H1 (cell line): Measurements from ENCODE around the gene ZMYM3. TPM values are rescaled to one million over a fixed set of nuclear protein-coding genes. Genes with fewer than 3 reads are reported as not detected.

Experiments
- BRCA1 ChIP-seq: IDR thresholded peaks from 2 replicates; pipeline ENCODE4 v1.6.1; 2012; ENCODE audit warnings: low read depth, low read length, improper control_type of control experiment
- CBX5 ChIP-seq: fragments of 300-800, 300-1000 bp; sonication (generic); IDR thresholded peaks from 2 replicates; pipeline ENCODE4 v1.7.1; 2016; ENCODE audit warnings: antibody characterized with exemption, low read length, low read depth
- CBX8 ChIP-seq: fragments of 300-800, 300-1000 bp; sonication (generic); IDR thresholded peaks from 2 replicates; pipeline ENCODE4 v1.7.1; 2016; ENCODE audit warnings: low read depth, low read length, borderline replicate concordance
- CHD1 ChIP-seq: IDR thresholded peaks from 2 replicates; pipeline ENCODE4 v1.6.1; 2012; ENCODE audit warnings: low read depth, low read length, improper control_type of control experiment
- CHD2 ChIP-seq: IDR thresholded peaks from 2 replicates; pipeline ENCODE4 v1.6.1; 2012; ENCODE audit warnings: low read length, improper control_type of control experiment
- CTBP2 ChIP-seq: IDR thresholded peaks from 2 replicates; pipeline ENCODE4 v1.7.0; 2011; ENCODE audit warnings: borderline replicate concordance, mild to moderate bottlenecking, moderate library complexity, mixed read lengths, low read length; ENCODE audit not compliant: insufficient read depth, insufficient read length
- GABPA ChIP-seq: IDR thresholded peaks from 2 replicates; pipeline ENCODE4 v1.6.1; 2011; ENCODE audit warnings: mild to moderate bottlenecking, low read length, moderate library complexity, borderline replicate concordance; ENCODE audit not compliant: insufficient read depth
- HDAC2 ChIP-seq, 2 experiments: fragments of 300-600 bp in 1 of 2; sonication (generic) in 1 of 2; IDR thresholded peaks; 2 replicates each; pipeline ENCODE4 v1.6.1; 2011 to 2012; ENCODE audit warnings: low read depth in 2 of 2, low read length in 2 of 2, mild to moderate bottlenecking in 2 of 2, moderate library complexity in 2 of 2, borderline replicate concordance in 1 of 2, inconsistent platforms in 1 of 2
- HDAC6 ChIP-seq: IDR thresholded peaks from one replicate; pipeline ENCODE4 v1.7.1; 2012; ENCODE audit warnings: low read depth, mild to moderate bottlenecking, inconsistent platforms, low read length, moderate library complexity
- JUN ChIP-seq: IDR thresholded peaks from 2 replicates; pipeline ENCODE4 v1.6.1; 2011; ENCODE audit warnings: low read depth, mild to moderate bottlenecking, improper control_type of control experiment, low read length
- JUND ChIP-seq: IDR thresholded peaks from 2 replicates; pipeline ENCODE4 v1.6.1; 2011; ENCODE audit warnings: mild to moderate bottlenecking, improper control_type of control experiment, low read length
- KDM5A ChIP-seq: fragments of 200-600 bp; IDR thresholded peaks from 2 replicates; pipeline ENCODE4 v1.7.1; 2012; ENCODE audit warnings: mild to moderate bottlenecking, low read length, inconsistent platforms, mixed read lengths
- NANOG ChIP-seq: IDR thresholded peaks from 2 replicates; pipeline ENCODE4 v1.6.1; 2011; ENCODE audit warnings: low read length, low read depth, mild to moderate bottlenecking, inconsistent platforms; ENCODE audit not compliant: insufficient read depth, poor library complexity, severe bottlenecking
- POLR2A ChIP-seq, 2 experiments: IDR thresholded peaks; 1 replicate in 1 of 2; 2 replicates in 1 of 2; pipeline ENCODE4 v1.6.1; 2011; ENCODE audit warnings: low read depth in 2 of 2, low read length in 2 of 2, mild to moderate bottlenecking in 2 of 2; ENCODE audit errors: control extremely low read depth in 1 of 2
- POLR2AphosphoS5 ChIP-seq: IDR thresholded peaks from 2 replicates; pipeline ENCODE4 v1.6.1; 2011; ENCODE audit warnings: low read depth, low read length
- RAD21 ChIP-seq, 2 experiments: IDR thresholded peaks in 1 of 2; conservative IDR thresholded peaks in 1 of 2; 2 replicates each; pipeline ENCODE4 v1.6.1; 2011; ENCODE audit warnings: low read depth in 2 of 2, low read length in 2 of 2, improper control_type of control experiment in 1 of 2, inconsistent platforms in 1 of 2, mild to moderate bottlenecking in 1 of 2, moderate library complexity in 1 of 2
- RBBP5 ChIP-seq: IDR thresholded peaks from 2 replicates; pipeline ENCODE4 v1.7.1; 2012; ENCODE audit warnings: low read depth, mild to moderate bottlenecking, inconsistent platforms, low read length, moderate library complexity, borderline replicate concordance
- SAP30 ChIP-seq: fragments of 300-600 bp; sonication (generic); IDR thresholded peaks from 2 replicates; pipeline ENCODE4 v1.7.1; 2012; ENCODE audit warnings: low read length, moderate library complexity, mild to moderate bottlenecking, inconsistent platforms; ENCODE audit not compliant: insufficient read depth, insufficient replicate concordance
- SIN3A ChIP-seq, 2 experiments: IDR thresholded peaks in 1 of 2; conservative IDR thresholded peaks in 1 of 2; 2 replicates each; pipeline ENCODE4 v1.6.1; 2011 to 2012; ENCODE audit warnings: low read length in 2 of 2, improper control_type of control experiment in 1 of 2, low read depth in 1 of 2, mild to moderate bottlenecking in 1 of 2
- SIRT6 ChIP-seq: IDR thresholded peaks from one replicate; pipeline ENCODE4 v1.7.1; 2012; ENCODE audit warnings: low read length, inconsistent platforms
- SP1 ChIP-seq: IDR thresholded peaks from 2 replicates; pipeline ENCODE4 v1.6.1; 2011; ENCODE audit warnings: low read depth, low read length
- SRF ChIP-seq: IDR thresholded peaks from 2 replicates; pipeline ENCODE4 v1.6.1; 2011; ENCODE audit warnings: mild to moderate bottlenecking, low read depth, low read length, moderate library complexity
- TAF7 ChIP-seq: optimal IDR thresholded peaks from 2 replicates; pipeline ENCODE3; 2011; ENCODE audit warnings: low read depth, mild to moderate bottlenecking, inconsistent platforms, low read length, moderate library complexity, borderline replicate concordance
- TBP ChIP-seq: IDR thresholded peaks from 2 replicates; pipeline ENCODE4 v1.6.1; 2011; ENCODE audit warnings: low read depth, low read length, improper control_type of control experiment
- TEAD4 ChIP-seq: IDR thresholded peaks from 2 replicates; pipeline ENCODE4 v1.6.1; 2012; ENCODE audit warnings: low read depth, low read length, inconsistent platforms, mixed read lengths
- polyA plus RNA-seq, 7 experiments: library from polyadenylated mRNA; depleted of rRNA in 3 of 7; stranded (reverse) in 5 of 7; unstranded in 2 of 7; fragments of >200 nt in 5 of 7; fragments of 200-250 nt in 2 of 7; gene quantifications; 1 replicate in 5 of 7; 2 replicates in 1 of 7; 4 replicates in 1 of 7; pipeline versions ENCODE4 v1.2.1 to v1.2.3, GENCODE V29; 2011 to 2013; ENCODE audit warnings: missing spikeins in 2 of 7, mixed read lengths in 2 of 7
- total RNA-seq: library from RNA; stranded (reverse); fragmentation: NEBNext Ultra II Directional; extraction: Animal tissue kit (Norgen Biotek cat#: 25700); gene quantifications from 2 replicates; pipeline ENCODE4 v1.2.1, GENCODE V29; 2021

Gene ZMYM3
- total and polyA plus RNA-seq, 2 of the 8 experiments (the other 6 are each of a cell fraction or from before 2014, with no cell fraction given), result 56.7 to 82.0 TPM

DNA sequence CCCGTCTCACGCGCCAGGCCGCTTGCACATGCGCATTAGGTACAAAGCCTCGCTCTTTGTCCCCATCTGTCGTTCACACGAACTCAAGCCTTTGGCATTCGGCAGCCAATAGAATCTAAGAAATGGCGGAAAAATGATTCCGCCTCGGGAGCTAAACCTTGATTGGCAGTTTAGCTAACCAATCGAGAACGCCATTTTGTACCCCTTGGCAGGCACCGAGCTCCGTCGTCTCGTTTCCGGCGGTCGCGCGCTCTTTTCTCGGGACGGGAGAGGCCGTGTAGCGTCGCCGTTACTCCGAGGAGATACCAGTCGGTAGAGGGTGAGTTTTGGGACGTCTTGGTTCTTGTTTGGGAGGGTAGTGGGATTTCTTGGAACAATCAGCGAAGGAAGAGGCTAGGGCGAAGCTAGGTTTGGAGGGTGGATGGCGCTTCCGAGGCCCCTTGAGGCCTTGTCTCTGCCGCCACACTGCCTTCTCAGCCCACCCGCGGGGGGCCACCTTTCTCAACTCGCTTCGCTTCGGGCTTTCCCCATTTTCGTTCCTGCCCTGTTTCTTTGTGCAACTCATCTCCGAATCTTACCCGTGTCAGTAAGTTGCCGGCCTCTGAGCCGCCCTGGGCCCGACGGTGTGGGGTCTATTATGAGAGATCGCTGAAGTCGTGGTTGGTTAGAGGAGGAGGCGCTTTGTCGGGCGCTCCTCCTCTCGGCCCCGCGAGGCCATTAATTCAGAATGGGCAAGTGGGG lies 29.6 kb upstream of the ZMYM3 start, which contains the start of gene NONO (continued):
- TF ChIP-seq TEAD4 (no peak), JUND (no peak), POLR2AphosphoS5 (peak; percentile 35; the same call in 1 of the 2 replicates), SIN3A (conservative IDR thresholded peaks at IDR 0.05 in 1 of 2, IDR thresholded peaks at IDR 0.05 in 1 of 2; ENCODE audit: low read depth in 1 of 2, low read length in 2 of 2) (peak in 1 of 2 experiments; percentile 42; a peak in 1 of 4 replicates), SAP30 (no peak), CHD2 (peak; percentile 38; the same call in 1 of the 2 replicates), BRCA1 (no peak), CBX5 (no peak), HDAC6 (no peak), CBX8 (no peak), RAD21 (IDR thresholded peaks at IDR 0.05 in 1 of 2, conservative IDR thresholded peaks at IDR 0.05 in 1 of 2; ENCODE audit: low read depth in 2 of 2, low read length in 2 of 2) (no peak), CHD1 (no peak), HDAC2 (IDR thresholded peaks at IDR 0.05; ENCODE audit: borderline replicate concordance in 1 of 2, low read depth in 2 of 2, low read length in 2 of 2) (no peak), KDM5A (no peak), NANOG (no peak), SIRT6 (no peak), RBBP5 (no peak), POLR2A (IDR thresholded peaks at IDR 0.05; ENCODE audit: control extremely low read depth in 1 of 2, low read depth in 2 of 2, low read length in 2 of 2) (peak; percentile 75 to 96), CTBP2 (no peak), SRF (no peak), GABPA (no peak), SP1 (peak; percentile 50), JUN (no peak), TBP (peak; percentile 90), TAF7 (peak; percentile 75)
